ENCODE data around the gene BRK1.
A peak's percentile ranks its signal among the peaks of the same experiment; 100 is the strongest.

The BRK1 gene

GRCh38 chr3:10108091-10108490, 7.4 kb upstream of the BRK1 start, which contains the start of gene FANCD2OS:
Gene FANCD2OS, minus strand, starts transcription at chr3:10108255. Its CDS starts 3,481 bp downstream, at chr3:10104774.
- Histone ChIP-seq H3K56ac (ENCODE audit: low read length) (no peak within 1 kb of the TSS), H2BK5ac (ENCODE audit: low read length) (no peak within 1 kb of the TSS), H3K4me2 (ENCODE audit: low read length) (no peak within 1 kb of the TSS), H3K4ac (ENCODE audit: low read depth, low read length) (no peak within 1 kb of the TSS), H2BK120ac (ENCODE audit: low read depth, low read length) (no peak within 1 kb of the TSS), H2AK5ac (ENCODE audit: low read length) (no peak within 1 kb of the TSS), H3K36me3 (ENCODE audit: control insufficient read depth, insufficient read depth, low read length) (no peaks in the 10 kb centered on the region), H3K79me2 (ENCODE audit: control insufficient read depth, insufficient read depth, low read length) (no peaks in the 10 kb centered on the region), H4K8ac (ENCODE audit: low read depth, low read length) (no peak within 1 kb of the TSS), H2BK15ac (replicated peaks; ENCODE audit: low read depth) (no peak within 1 kb of the TSS), H4K5ac (ENCODE audit: low read length) (no peak within 1 kb of the TSS), H3K4me1 (ENCODE audit: control insufficient read depth, low read depth, low read length) (no peaks in the 10 kb centered on the region), H3K23ac (ENCODE audit: low read length) (no peak within 1 kb of the TSS), H3K27me3 (ENCODE audit: insufficient read depth, low read length, poor library complexity) (no peaks in the 10 kb centered on the region), H3K4me3 (ENCODE audit: low read length) (no peak within 1 kb of the TSS), H3K9ac (ENCODE audit: low read length) (no peak within 1 kb of the TSS), H3K18ac (ENCODE audit: low read length) (no peak within 1 kb of the TSS), H3K79me1 (ENCODE audit: low read length) (no peaks in the 10 kb centered on the region), H3K27ac (ENCODE audit: low read depth, low read length) (no peak within 1 kb of the TSS)
- DNase-seq: no peak
- no CpG with 5 or more reads among the region's 28 CpGs for WGBS (ENCODE audit: extremely low coverage, insufficient coverage, low lambda C conversion rate)

- Histone ChIP-seq H3K4ac (ENCODE audit: low read depth, low read length) (no peak overlapping the region), H3K36me3 (ENCODE audit: control insufficient read depth, insufficient read depth, low read length) (no peaks in the 10 kb centered on the region), H3K4me3 (ENCODE audit: low read length) (peak overlapping the region; percentile 94), H2AK5ac (ENCODE audit: low read length) (no peak overlapping the region), H4K5ac (ENCODE audit: low read length) (no peak overlapping the region), H3K4me1 (ENCODE audit: control insufficient read depth, low read depth, low read length) (no peaks in the 10 kb centered on the region), H4K8ac (ENCODE audit: low read depth, low read length) (no peak overlapping the region), H3K56ac (ENCODE audit: low read length) (peak overlapping the region; percentile 99), H3K23ac (ENCODE audit: low read length) (no peak overlapping the region), H3K27ac (ENCODE audit: low read depth, low read length) (no peak overlapping the region), H2BK15ac (replicated peaks; ENCODE audit: low read depth) (no peak overlapping the region), H3K79me1 (ENCODE audit: low read length) (peaks cover 11% of the 10 kb centered on the region), H3K27me3 (ENCODE audit: insufficient read depth, low read length, poor library complexity) (no peaks in the 10 kb centered on the region), H2BK5ac (ENCODE audit: low read length) (no peak overlapping the region), H3K4me2 (ENCODE audit: low read length) (peak overlapping the region; percentile 91), H2BK120ac (ENCODE audit: low read depth, low read length) (no peak overlapping the region), H3K9ac (ENCODE audit: low read length) (peak overlapping the region; percentile 91), H3K18ac (ENCODE audit: low read length) (no peak overlapping the region), H3K79me2 (ENCODE audit: control insufficient read depth, insufficient read depth, low read length) (peaks cover 18% of the 10 kb centered on the region)
- peak; percentile 70 for DNase-seq
- no CpG with 5 or more reads among the region's 10 CpGs for WGBS (ENCODE audit: extremely low coverage, insufficient coverage, low lambda C conversion rate)
Measured at GRCh38 chr3:10116138-10116460, 624 bp downstream of the BRK1 start.

GRCh38 chr3:10116928-10117327, 1.5 kb downstream of the BRK1 start:
- H3K36me3 ChIP-seq (ENCODE audit: control insufficient read depth, insufficient read depth, low read length): no peaks in the 10 kb centered on the region
- H4K8ac ChIP-seq (ENCODE audit: low read depth, low read length): no peak overlapping the region
- no peak overlapping the region for H2BK120ac ChIP-seq (ENCODE audit: low read depth, low read length)
- H3K79me1 ChIP-seq (ENCODE audit: low read length): peaks cover 11% of the 10 kb centered on the region
- no peak for DNase-seq
- H3K9ac ChIP-seq (ENCODE audit: low read length): no peak overlapping the region
- H3K79me2 ChIP-seq (ENCODE audit: control insufficient read depth, insufficient read depth, low read length): peaks cover 18% of the 10 kb centered on the region
- no peak overlapping the region for H2BK15ac ChIP-seq (replicated peaks; ENCODE audit: low read depth)
- no peak overlapping the region for H3K4me2 ChIP-seq (ENCODE audit: low read length)
- no peaks in the 10 kb centered on the region for H3K4me1 ChIP-seq (ENCODE audit: control insufficient read depth, low read depth, low read length)
- no peak overlapping the region for H2BK5ac ChIP-seq (ENCODE audit: low read length)
- H3K27me3 ChIP-seq (ENCODE audit: insufficient read depth, low read length, poor library complexity): no peaks in the 10 kb centered on the region
- no peak overlapping the region for H2AK5ac ChIP-seq (ENCODE audit: low read length)
- no peak overlapping the region for H3K23ac ChIP-seq (ENCODE audit: low read length)
- H4K5ac ChIP-seq (ENCODE audit: low read length): no peak overlapping the region
- H3K27ac ChIP-seq (ENCODE audit: low read depth, low read length): no peak overlapping the region
- H3K18ac ChIP-seq (ENCODE audit: low read length): no peak overlapping the region
- WGBS (ENCODE audit: extremely low coverage, insufficient coverage, low lambda C conversion rate): no CpG with 5 or more reads among the region's 4 CpGs
- H3K56ac ChIP-seq (ENCODE audit: low read length): peak overlapping the region; percentile 15
- no peak overlapping the region for H3K4me3 ChIP-seq (ENCODE audit: low read length)
- H3K4ac ChIP-seq (ENCODE audit: low read depth, low read length): no peak overlapping the region

GRCh38 chr3:10119376-10119775, 3.9 kb downstream of the BRK1 start:
- no CpG with 5 or more reads among the region's 4 CpGs for WGBS (ENCODE audit: extremely low coverage, insufficient coverage, low lambda C conversion rate)
- no peaks in the 10 kb centered on the region for H3K36me3 ChIP-seq (ENCODE audit: control insufficient read depth, insufficient read depth, low read length)
- no peak overlapping the region for H3K4me3 ChIP-seq (ENCODE audit: low read length)

GRCh38 chr3:10121064-10121463, 5.6 kb downstream of the BRK1 start:
- Histone ChIP-seq H2BK5ac (ENCODE audit: low read length) (no peak overlapping the region), H3K79me2 (ENCODE audit: control insufficient read depth, insufficient read depth, low read length) (peaks cover 18% of the 10 kb centered on the region), H3K4me1 (ENCODE audit: control insufficient read depth, low read depth, low read length) (no peaks in the 10 kb centered on the region), H3K4me3 (ENCODE audit: low read length) (no peak overlapping the region), H3K4me2 (ENCODE audit: low read length) (no peak overlapping the region), H3K23ac (ENCODE audit: low read length) (no peak overlapping the region), H3K27ac (ENCODE audit: low read depth, low read length) (no peak overlapping the region), H3K56ac (ENCODE audit: low read length) (no peak overlapping the region), H3K18ac (ENCODE audit: low read length) (no peak overlapping the region), H4K5ac (ENCODE audit: low read length) (no peak overlapping the region), H2BK15ac (replicated peaks; ENCODE audit: low read depth) (no peak overlapping the region), H4K8ac (ENCODE audit: low read depth, low read length) (no peak overlapping the region), H2AK5ac (ENCODE audit: low read length) (no peak overlapping the region), H2BK120ac (ENCODE audit: low read depth, low read length) (no peak overlapping the region), H3K79me1 (ENCODE audit: low read length) (peaks cover 11% of the 10 kb centered on the region), H3K27me3 (ENCODE audit: insufficient read depth, low read length, poor library complexity) (no peaks in the 10 kb centered on the region), H3K36me3 (ENCODE audit: control insufficient read depth, insufficient read depth, low read length) (no peaks in the 10 kb centered on the region), H3K4ac (ENCODE audit: low read depth, low read length) (no peak overlapping the region), H3K9ac (ENCODE audit: low read length) (no peak overlapping the region)
- no peak for DNase-seq
- no CpG with 5 or more reads among the region's 2 CpGs for WGBS (ENCODE audit: extremely low coverage, insufficient coverage, low lambda C conversion rate)

More at GRCh38 chr3:10119376-10119775, 3.9 kb downstream of the BRK1 start:
- H3K4me2 ChIP-seq (ENCODE audit: low read length): no peak overlapping the region
- no peak overlapping the region for H4K8ac ChIP-seq (ENCODE audit: low read depth, low read length)
- no peaks in the 10 kb centered on the region for H3K4me1 ChIP-seq (ENCODE audit: control insufficient read depth, low read depth, low read length)
- peaks cover 18% of the 10 kb centered on the region for H3K79me2 ChIP-seq (ENCODE audit: control insufficient read depth, insufficient read depth, low read length)
- H2BK5ac ChIP-seq (ENCODE audit: low read length): no peak overlapping the region
- H4K5ac ChIP-seq (ENCODE audit: low read length): no peak overlapping the region
- H3K79me1 ChIP-seq (ENCODE audit: low read length): peaks cover 11% of the 10 kb centered on the region
- H3K18ac ChIP-seq (ENCODE audit: low read length): no peak overlapping the region
- no peak overlapping the region for H2AK5ac ChIP-seq (ENCODE audit: low read length)
- DNase-seq: no peak
- no peak overlapping the region for H3K56ac ChIP-seq (ENCODE audit: low read length)
- H2BK120ac ChIP-seq (ENCODE audit: low read depth, low read length): no peak overlapping the region
- H3K4ac ChIP-seq (ENCODE audit: low read depth, low read length): no peak overlapping the region
- no peak overlapping the region for H2BK15ac ChIP-seq (replicated peaks; ENCODE audit: low read depth)
- no peak overlapping the region for H3K23ac ChIP-seq (ENCODE audit: low read length)
- no peaks in the 10 kb centered on the region for H3K27me3 ChIP-seq (ENCODE audit: insufficient read depth, low read length, poor library complexity)
- H3K27ac ChIP-seq (ENCODE audit: low read depth, low read length): no peak overlapping the region
- H3K9ac ChIP-seq (ENCODE audit: low read length): no peak overlapping the region

GRCh38 chr3:10122724-10123123, 7.2 kb downstream of the BRK1 start:
- Histone ChIP-seq H3K4me2 (ENCODE audit: low read length) (no peak overlapping the region), H3K4me1 (ENCODE audit: control insufficient read depth, low read depth, low read length) (no peaks in the 10 kb centered on the region), H2AK5ac (ENCODE audit: low read length) (no peak overlapping the region), H4K5ac (ENCODE audit: low read length) (no peak overlapping the region), H3K4me3 (ENCODE audit: low read length) (no peak overlapping the region), H3K9ac (ENCODE audit: low read length) (no peak overlapping the region), H3K27ac (ENCODE audit: low read depth, low read length) (no peak overlapping the region), H2BK5ac (ENCODE audit: low read length) (no peak overlapping the region), H3K79me1 (ENCODE audit: low read length) (peaks cover 7% of the 10 kb centered on the region), H4K8ac (ENCODE audit: low read depth, low read length) (no peak overlapping the region), H3K79me2 (ENCODE audit: control insufficient read depth, insufficient read depth, low read length) (peaks cover 7% of the 10 kb centered on the region), H3K36me3 (ENCODE audit: control insufficient read depth, insufficient read depth, low read length) (peaks cover 3% of the 10 kb centered on the region), H3K27me3 (ENCODE audit: insufficient read depth, low read length, poor library complexity) (no peaks in the 10 kb centered on the region), H3K18ac (ENCODE audit: low read length) (no peak overlapping the region), H3K23ac (ENCODE audit: low read length) (no peak overlapping the region), H3K56ac (ENCODE audit: low read length) (no peak overlapping the region), H3K4ac (ENCODE audit: low read depth, low read length) (no peak overlapping the region), H2BK15ac (replicated peaks; ENCODE audit: low read depth) (no peak overlapping the region), H2BK120ac (ENCODE audit: low read depth, low read length) (no peak overlapping the region)
- WGBS (ENCODE audit: extremely low coverage, insufficient coverage, low lambda C conversion rate): no CpG with 5 or more reads among the region's 4 CpGs
- no peak for DNase-seq
